Right atrium auricular region (tissue), 2 donors: ENCODE data around the gene RIPOR3. TPM values are rescaled to one million over a fixed set of nuclear protein-coding genes. Genes with fewer than 3 reads are reported as not detected.

Experiments
- DNase-seq: peaks from one replicate; pipeline ENCODE4 v3.0.0-alpha.2; 2019; ENCODE audit warnings: low spot score
- H3K27ac ChIP-seq, 2 donors: fragments of 200-600 bp; sonication (generic); 1 replicate in 1 of 2; 2 replicates in 1 of 2; pipeline ENCODE4 v1.5.1; 2016 to 2019
- H3K27me3 ChIP-seq, 2 donors: fragments of 200-600 bp; sonication (generic); one replicate each; pipeline versions ENCODE4 v1.5.1 to v1.6.0; 2017 to 2019
- H3K36me3 ChIP-seq: fragments of 200-600 bp; sonication (generic); one replicate; pipeline ENCODE4 v1.5.1; 2016
- H3K4me1 ChIP-seq, 2 donors: fragments of 200-600 bp; sonication (generic); one replicate each; pipeline versions ENCODE4 v1.5.1 to v1.6.0; 2017 to 2019
- H3K4me3 ChIP-seq, 2 donors: fragments of 200-600 bp; sonication (generic); 1 replicate in 1 of 2; 2 replicates in 1 of 2; pipeline ENCODE4 v1.5.1; 2017 to 2019; ENCODE audit warnings: mild to moderate bottlenecking in 1 of 2, moderate library complexity in 1 of 2
- H3K9me3 ChIP-seq, 2 donors: fragments of 200-600 bp; sonication (generic); one replicate each; pipeline ENCODE4 v1.5.1; 2019
- total RNA-seq, 2 donors: library from RNA; depleted of rRNA; stranded (reverse); fragments of >200 nt; gene quantifications; one replicate each; pipeline ENCODE4 v1.1.0, GENCODE V29; 2016
- TF ChIP-seq, protein P1 (sequence below), 2 donors: fragments of 200-600 bp; sonication (generic); IDR thresholded peaks; one replicate each; pipeline ENCODE4 v1.5.1; 2019; ENCODE audit warnings: antibody characterized with exemption in 2 of 2

Gene RIPOR3
- total RNA-seq, 2 donors from 2014 or later: 2.9 to 4.7 TPM

DNA sequence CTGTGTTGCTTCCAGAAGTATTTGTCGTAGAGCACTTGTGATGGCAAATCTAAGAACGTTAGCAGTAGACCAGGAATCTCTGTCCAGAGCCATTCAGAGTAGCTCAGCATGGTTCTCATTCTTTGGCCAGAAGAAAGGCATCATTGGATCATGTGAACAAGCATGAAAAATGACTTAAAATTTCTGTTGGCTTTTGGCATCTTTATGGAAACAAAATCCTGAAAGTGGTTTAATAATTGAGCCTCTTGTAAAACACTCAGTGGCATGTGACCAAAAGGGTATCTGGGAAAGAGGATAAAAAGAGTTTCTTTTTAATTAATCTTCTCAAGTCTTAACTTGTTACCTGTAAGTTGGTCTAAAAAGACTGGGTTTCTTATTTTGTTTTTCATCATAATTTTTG lies 126.0 kb downstream of the RIPOR3 start:
- H3K36me3 ChIP-seq: peaks cover 51% of the 10 kb centered on the region
- DNase-seq: no peak
- no peak overlapping the region for H3K4me3 ChIP-seq
- TF ChIP-seq, protein P1, sequence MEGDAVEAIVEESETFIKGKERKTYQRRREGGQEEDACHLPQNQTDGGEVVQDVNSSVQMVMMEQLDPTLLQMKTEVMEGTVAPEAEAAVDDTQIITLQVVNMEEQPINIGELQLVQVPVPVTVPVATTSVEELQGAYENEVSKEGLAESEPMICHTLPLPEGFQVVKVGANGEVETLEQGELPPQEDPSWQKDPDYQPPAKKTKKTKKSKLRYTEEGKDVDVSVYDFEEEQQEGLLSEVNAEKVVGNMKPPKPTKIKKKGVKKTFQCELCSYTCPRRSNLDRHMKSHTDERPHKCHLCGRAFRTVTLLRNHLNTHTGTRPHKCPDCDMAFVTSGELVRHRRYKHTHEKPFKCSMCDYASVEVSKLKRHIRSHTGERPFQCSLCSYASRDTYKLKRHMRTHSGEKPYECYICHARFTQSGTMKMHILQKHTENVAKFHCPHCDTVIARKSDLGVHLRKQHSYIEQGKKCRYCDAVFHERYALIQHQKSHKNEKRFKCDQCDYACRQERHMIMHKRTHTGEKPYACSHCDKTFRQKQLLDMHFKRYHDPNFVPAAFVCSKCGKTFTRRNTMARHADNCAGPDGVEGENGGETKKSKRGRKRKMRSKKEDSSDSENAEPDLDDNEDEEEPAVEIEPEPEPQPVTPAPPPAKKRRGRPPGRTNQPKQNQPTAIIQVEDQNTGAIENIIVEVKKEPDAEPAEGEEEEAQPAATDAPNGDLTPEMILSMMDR (IDR thresholded peaks at IDR 0.05): no peak
- H3K27ac ChIP-seq: no peak overlapping the region
- peaks cover 0 to 13% of the 10 kb centered on the region in 2 donors for H3K4me1 ChIP-seq
- no peaks in the 10 kb centered on the region for H3K9me3 ChIP-seq
- H3K27me3 ChIP-seq: no peaks in the 10 kb centered on the region

DNA sequence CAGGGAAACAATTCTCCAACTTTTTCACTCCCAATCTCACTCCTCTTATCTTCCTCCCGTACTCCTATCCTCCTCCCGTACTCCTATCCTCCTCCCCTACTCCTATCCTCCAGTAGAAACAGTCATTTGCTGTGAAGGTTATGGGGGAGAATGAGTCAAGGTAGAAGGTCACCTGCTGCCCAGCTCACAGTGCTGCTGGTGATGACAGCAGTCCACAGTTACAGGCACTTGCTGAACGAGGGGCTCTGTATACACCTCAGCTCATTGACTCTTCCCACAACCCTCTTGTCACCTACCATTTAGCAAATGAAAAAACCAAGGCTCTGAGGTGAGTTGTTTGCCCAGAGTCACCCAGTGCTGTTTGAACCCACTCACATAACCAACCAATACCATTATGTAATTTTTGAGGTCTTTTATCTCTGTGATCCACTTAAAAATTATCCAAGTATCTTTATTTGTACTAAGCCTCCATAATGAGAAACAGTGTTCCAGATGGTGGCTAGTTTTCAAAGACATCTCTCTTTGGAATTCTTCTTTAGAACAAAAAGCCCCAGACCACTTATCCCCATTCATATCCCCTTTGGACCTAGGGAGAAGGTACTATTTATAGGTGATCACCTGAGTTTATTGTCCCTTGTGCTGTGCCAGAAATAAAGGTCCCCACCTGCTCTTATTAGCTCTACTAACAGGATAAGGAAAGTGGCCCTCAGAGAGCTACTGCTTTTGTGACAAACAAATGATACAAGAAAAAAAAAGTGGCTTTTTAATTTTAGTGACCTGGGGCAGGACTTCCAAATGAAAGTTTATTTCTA lies 128.0 kb downstream of the RIPOR3 start:
- no peak overlapping the region for H3K27ac ChIP-seq
- no peaks in the 10 kb centered on the region for H3K27me3 ChIP-seq
- no peaks in the 10 kb centered on the region for H3K9me3 ChIP-seq
- TF ChIP-seq, protein P1 (IDR thresholded peaks at IDR 0.05): no peak
- H3K36me3 ChIP-seq: peaks cover 35% of the 10 kb centered on the region
- peaks cover 0 to 18% of the 10 kb centered on the region in 2 donors for H3K4me1 ChIP-seq
- peak; percentile 28 for DNase-seq
- no peak overlapping the region for H3K4me3 ChIP-seq

DNA sequence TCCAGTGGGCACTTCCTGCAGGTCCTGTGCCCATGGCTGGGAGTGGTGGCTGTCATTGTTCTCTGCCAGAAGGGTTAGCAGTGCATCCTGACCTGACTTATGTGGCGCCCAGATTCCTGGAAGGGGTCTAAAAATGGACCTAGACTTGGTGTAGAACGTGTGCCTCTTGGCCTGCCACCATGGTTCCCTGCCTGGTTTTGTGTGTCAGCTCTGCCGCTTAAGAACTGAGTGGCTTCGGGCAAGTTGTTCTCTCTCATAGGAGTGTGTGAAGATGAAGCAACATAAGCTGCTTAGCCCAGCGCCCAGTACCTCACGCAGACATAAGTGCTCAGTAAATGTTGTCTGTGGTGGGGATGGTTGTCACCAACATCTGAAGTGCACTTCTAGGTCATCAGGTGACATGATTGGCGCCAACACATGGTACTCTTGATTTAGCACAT lies 129.1 kb downstream of the RIPOR3 start:
- Histone ChIP-seq H3K27me3 (no peaks in the 10 kb centered on the region), H3K9me3 (no peaks in the 10 kb centered on the region), H3K4me1 (peaks cover 0 to 18% of the 10 kb centered on the region in 2 donors), H3K27ac (peak overlapping the region; percentile 15 to 28), H3K36me3 (peaks cover 26% of the 10 kb centered on the region), H3K4me3 (no peak overlapping the region)
- peak; percentile 44 for DNase-seq
- TF ChIP-seq, protein P1 (IDR thresholded peaks at IDR 0.05): no peak

DNA sequence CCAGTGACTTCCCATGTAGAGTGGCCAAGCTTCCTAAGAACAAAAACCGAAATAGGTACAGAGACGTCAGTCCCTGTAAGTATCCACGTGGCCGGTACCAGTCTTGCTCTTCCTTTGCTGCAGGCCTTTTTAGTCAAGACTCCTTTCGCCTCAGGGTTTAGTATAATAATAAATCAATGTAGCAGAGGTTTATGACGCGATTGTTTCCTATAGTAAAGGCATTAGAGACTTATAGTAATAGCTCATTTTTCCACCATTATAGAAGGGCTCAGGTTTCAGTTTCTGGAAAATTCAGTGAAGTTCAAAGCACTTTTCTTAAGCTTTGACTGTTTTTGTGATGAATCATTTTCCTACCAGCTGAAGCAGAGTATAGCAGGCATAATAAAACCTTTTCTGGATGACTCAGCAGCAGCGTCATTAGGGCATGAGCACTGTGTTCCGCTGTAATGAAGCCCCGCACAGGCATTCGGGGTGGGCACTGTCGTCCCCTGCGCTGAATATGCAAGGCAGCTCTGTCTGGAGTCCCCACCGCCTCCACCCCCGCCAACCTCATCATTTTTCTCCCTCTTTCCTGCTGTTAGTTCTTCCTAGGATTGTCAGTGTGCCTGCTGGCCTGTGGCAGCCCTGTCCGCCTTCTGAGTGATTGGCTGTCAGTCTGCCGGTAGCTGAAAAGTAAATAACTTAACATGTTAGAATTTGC lies 129.8 kb downstream of the RIPOR3 start:
- Histone ChIP-seq H3K36me3 (peaks cover 26% of the 10 kb centered on the region), H3K27ac (peak overlapping the region; percentile 15 to 28), H3K9me3 (no peaks in the 10 kb centered on the region), H3K4me1 (peaks cover 0 to 18% of the 10 kb centered on the region in 2 donors), H3K27me3 (no peaks in the 10 kb centered on the region), H3K4me3 (no peak overlapping the region)
- TF ChIP-seq, protein P1 (IDR thresholded peaks at IDR 0.05): no peak
- peak; percentile 50 for DNase-seq

DNA sequence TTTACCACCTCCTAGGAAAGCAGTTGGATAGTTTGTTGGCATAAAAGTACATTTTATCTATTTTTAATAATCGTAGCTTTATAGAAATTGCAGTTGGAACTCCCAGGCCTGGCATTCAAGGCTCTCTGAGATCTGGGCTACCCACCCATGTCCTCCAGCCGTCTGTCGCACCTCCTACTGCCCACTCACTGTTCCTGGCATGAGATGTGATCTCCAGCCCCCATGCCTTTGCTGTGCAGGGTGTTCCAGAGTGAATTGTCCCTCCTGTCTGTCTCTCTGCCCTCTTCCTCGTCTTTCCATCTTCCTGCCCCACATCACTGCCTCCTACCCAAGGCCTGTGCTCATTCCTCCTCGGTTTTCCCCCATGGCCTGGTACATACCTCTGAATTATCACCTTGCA lies 130.5 kb downstream of the RIPOR3 start:
- Histone ChIP-seq H3K27ac (no peak overlapping the region), H3K4me1 (peaks cover 0 to 23% of the 10 kb centered on the region in 2 donors), H3K27me3 (no peaks in the 10 kb centered on the region), H3K9me3 (no peaks in the 10 kb centered on the region), H3K4me3 (no peak overlapping the region), H3K36me3 (peaks cover 23% of the 10 kb centered on the region)
- peak; percentile 55 for DNase-seq
- TF ChIP-seq, protein P1 (IDR thresholded peaks at IDR 0.05): no peak
